Fibroblast of lung (primary cell): ENCODE results near the gene FBXO47. TPM values are rescaled to one million over a fixed set of nuclear protein-coding genes. Genes with fewer than 3 reads are reported as not detected.

ENCODE experiments used
- DNase-seq, 2 donors: peaks; one replicate each; pipeline versions ENCODE4 v3.0.0 to v3.0.0-alpha.2; 2010; ENCODE audit warnings: low read depth in 2 of 2
- H2AFZ ChIP-seq: 2 replicates; pipeline ENCODE4 v1.5.1; 2012; ENCODE audit warnings: low read length, control low read depth, inconsistent platforms
- H3K27ac ChIP-seq: 2 replicates; pipeline ENCODE4 v1.5.1; 2011; ENCODE audit warnings: low read length, control low read depth; ENCODE audit not compliant: insufficient read depth
- H3K27me3 ChIP-seq: 2 replicates; pipeline ENCODE4 v1.5.1; 2011; ENCODE audit warnings: mild to moderate bottlenecking, low read length; ENCODE audit not compliant: control insufficient read depth, insufficient read depth
- H3K36me3 ChIP-seq: 2 replicates; pipeline ENCODE4 v1.5.1; 2011; ENCODE audit warnings: low read length; ENCODE audit not compliant: control insufficient read depth, insufficient read depth
- H3K4me1 ChIP-seq: 2 replicates; pipeline ENCODE4 v1.5.1; 2011; ENCODE audit warnings: low read length; ENCODE audit not compliant: control insufficient read depth, insufficient read depth; ENCODE audit errors: extremely low read depth
- H3K4me2 ChIP-seq: 2 replicates; pipeline ENCODE4 v1.5.1; 2011; ENCODE audit warnings: low read length, control low read depth; ENCODE audit not compliant: insufficient read depth; ENCODE audit errors: extremely low read depth
- H3K4me3 ChIP-seq, 4 experiments: fragments of 200-600 bp in 1 of 4; sonication (generic) in 1 of 4; replicated peaks in 1 of 4; 2 replicates each; pipeline ENCODE4 v1.5.1; 2011 to 2016; ENCODE audit warnings: low read length in 4 of 4, low read depth in 3 of 4, mild to moderate bottlenecking in 3 of 4, control low read depth in 2 of 4, inconsistent platforms in 1 of 4, mixed read lengths in 1 of 4; ENCODE audit not compliant: insufficient read depth in 1 of 4; ENCODE audit errors: control extremely low read depth in 1 of 4
- H3K79me2 ChIP-seq: 2 replicates; pipeline ENCODE4 v1.5.1; 2012; ENCODE audit warnings: mild to moderate bottlenecking, low read length, inconsistent platforms; ENCODE audit not compliant: control insufficient read depth, insufficient read depth
- H3K9ac ChIP-seq: 2 replicates; pipeline ENCODE4 v1.5.1; 2011; ENCODE audit warnings: mild to moderate bottlenecking, low read length, control low read depth; ENCODE audit not compliant: insufficient read depth
- H3K9me3 ChIP-seq: 2 replicates; pipeline ENCODE4 v1.5.1; 2012; ENCODE audit warnings: low read depth, low read length; ENCODE audit not compliant: control insufficient read depth, insufficient read depth
- H4K20me1 ChIP-seq: 2 replicates; pipeline ENCODE4 v1.5.1; 2011; ENCODE audit warnings: low read length; ENCODE audit not compliant: control insufficient read depth, insufficient read depth; ENCODE audit errors: extremely low read depth
- CTCF ChIP-seq, 2 donors: IDR thresholded peaks in 1 of 2; conservative IDR thresholded peaks in 1 of 2; 1 replicate in 1 of 2; 2 replicates in 1 of 2; pipeline ENCODE4 v1.5.1; 2011 to 2012; ENCODE audit warnings: low read length in 2 of 2, control low read depth in 1 of 2, inconsistent platforms in 1 of 2, low read depth in 1 of 2, mild to moderate bottlenecking in 1 of 2
- EZH2 ChIP-seq: IDR thresholded peaks from 2 replicates; pipeline ENCODE4 v1.5.1; 2012; ENCODE audit warnings: low read length, control low read depth, mild to moderate bottlenecking; ENCODE audit errors: missing control alignments
- polyA plus RNA-seq, 2 donors: library from polyadenylated mRNA; depleted of rRNA in 1 of 2; stranded (reverse) in 1 of 2; unstranded in 1 of 2; fragments of >200 nt; gene quantifications; 2 replicates each; pipeline ENCODE4 v1.2.1, GENCODE V29; 2011 to 2012; ENCODE audit warnings: missing spikeins in 1 of 2
- total RNA-seq: library from RNA; depleted of rRNA; stranded (reverse); fragments of >200 nt; gene quantifications from 2 replicates; pipeline ENCODE4 v1.2.1, GENCODE V29; 2014

FBXO47 gene
- total and polyA plus RNA-seq, 2 donors (not counting 1 experiment from before 2014, with no cell fraction given): 0.05 to 0.17 TPM

DNA sequence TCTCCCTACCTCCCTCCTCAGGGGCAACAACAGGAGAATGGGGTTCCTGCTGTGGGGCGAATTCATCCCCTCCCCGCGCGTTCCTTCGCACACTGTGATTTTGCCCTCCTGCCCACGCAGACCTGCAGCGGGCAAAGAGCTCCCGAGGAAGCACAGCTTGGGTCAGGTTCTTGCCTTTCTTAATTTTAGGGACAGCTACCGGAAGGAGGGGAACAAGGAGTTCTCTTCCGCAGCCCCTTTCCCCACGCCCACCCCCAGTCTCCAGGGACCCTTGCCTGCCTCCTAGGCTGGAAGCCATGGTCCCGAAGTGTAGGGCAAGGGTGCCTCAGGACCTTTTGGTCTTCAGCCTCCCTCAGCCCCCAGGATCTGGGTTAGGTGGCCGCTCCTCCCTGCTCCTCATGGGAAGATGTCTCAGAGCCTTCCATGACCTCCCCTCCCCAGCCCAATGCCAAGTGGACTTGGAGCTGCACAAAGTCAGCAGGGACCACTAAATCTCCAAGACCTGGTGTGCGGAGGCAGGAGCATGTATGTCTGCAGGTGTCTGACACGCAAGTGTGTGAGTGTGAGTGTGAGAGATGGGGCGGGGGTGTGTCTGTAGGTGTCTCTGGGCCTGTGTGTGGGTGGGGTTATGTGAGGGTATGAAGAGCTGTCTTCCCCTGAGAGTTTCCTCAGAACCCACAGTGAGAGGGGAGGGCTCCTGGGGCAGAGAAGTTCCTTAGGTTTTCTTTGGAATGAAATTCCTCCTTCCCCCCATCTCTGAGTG, 47.7 kb downstream of the FBXO47 start:
- Histone ChIP-seq H3K4me2 (no peak overlapping the region), H3K36me3 (peaks cover 38% of the 10 kb centered on the region), H3K9me3 (no peaks in the 10 kb centered on the region), H2AFZ (no peak overlapping the region), H3K4me3 (no peak overlapping the region), H3K4me1 (peaks cover 16% of the 10 kb centered on the region), H3K79me2 (peaks cover 2% of the 10 kb centered on the region), H3K27ac (no peak overlapping the region), H3K9ac (no peak overlapping the region), H3K27me3 (no peaks in the 10 kb centered on the region), H4K20me1 (no peaks in the 10 kb centered on the region)
- DNase-seq: no peak
- TF ChIP-seq CTCF (conservative IDR thresholded peaks at IDR 0.05 in 1 of 2, IDR thresholded peaks at IDR 0.05 in 1 of 2; ENCODE audit: low read depth in 1 of 2, low read length in 2 of 2): no peak
- no peak for TF ChIP-seq EZH2

- Histone ChIP-seq H4K20me1 (no peaks in the 10 kb centered on the region), H3K79me2 (peaks cover 2% of the 10 kb centered on the region), H3K4me3 (no peak overlapping the region), H3K4me2 (no peak overlapping the region), H3K9ac (no peak overlapping the region), H3K27me3 (no peaks in the 10 kb centered on the region), H3K4me1 (peaks cover 20% of the 10 kb centered on the region), H2AFZ (no peak overlapping the region), H3K9me3 (no peaks in the 10 kb centered on the region), H3K36me3 (peaks cover 42% of the 10 kb centered on the region), H3K27ac (no peak overlapping the region)
- TF ChIP-seq CTCF (conservative IDR thresholded peaks at IDR 0.05 in 1 of 2, IDR thresholded peaks at IDR 0.05 in 1 of 2; ENCODE audit: low read depth in 1 of 2, low read length in 2 of 2) (no peak), EZH2 (no peak)
- no peak for DNase-seq
Measured at GRCh38 chr17:38918916-38919315, 48.3 kb downstream of the FBXO47 start.

- H3K36me3 ChIP-seq: peaks cover 43% of the 10 kb centered on the region
- H3K79me2 ChIP-seq: peaks cover 2% of the 10 kb centered on the region
- no peaks in the 10 kb centered on the region for H4K20me1 ChIP-seq
- no peak overlapping the region for H3K27ac ChIP-seq
- no peak overlapping the region for H2AFZ ChIP-seq
- TF ChIP-seq CTCF (conservative IDR thresholded peaks at IDR 0.05 in 1 of 2, IDR thresholded peaks at IDR 0.05 in 1 of 2; ENCODE audit: low read depth in 1 of 2, low read length in 2 of 2) (no peak), EZH2 (no peak)
- H3K27me3 ChIP-seq: no peaks in the 10 kb centered on the region
- no peaks in the 10 kb centered on the region for H3K9me3 ChIP-seq
- H3K9ac ChIP-seq: no peak overlapping the region
- no peak overlapping the region for H3K4me3 ChIP-seq
- H3K4me2 ChIP-seq: no peak overlapping the region
- no peak for DNase-seq
- H3K4me1 ChIP-seq: peaks cover 20% of the 10 kb centered on the region
Measured at GRCh38 chr17:38918129-38918913, 48.9 kb downstream of the FBXO47 start.
